ENCODE data around the gene ELAC1. TPM values are rescaled to one million over a fixed set of nuclear protein-coding genes. Genes with fewer than 3 reads are reported as not detected.

ELAC1 gene
- total RNA-seq, 1 experiment from 2014 or later = 8.2 TPM

Other genes with a start within 250 kb of the ELAC1 start
- 0.03 TPM in 1 of 2 replicates, not detected in the other for gene MRO, start 148.0 kb upstream of the ELAC1 start, total RNA-seq (2014; rRNA removed; shearing (Covaris generic))
- 45.0 and 49.2 TPM in 2 replicates for gene ME2, start 88.9 kb upstream of the ELAC1 start, total RNA-seq (2014; rRNA removed; shearing (Covaris generic))
- gene SMAD4, start 62.2 kb downstream of the ELAC1 start, total RNA-seq (2014; rRNA removed; shearing (Covaris generic)) = 121 and 138 TPM in 2 replicates
- gene MEX3C, start 229.6 kb downstream of the ELAC1 start, total RNA-seq (2014; rRNA removed; shearing (Covaris generic)) = 34.9 and 44.2 TPM in 2 replicates